HG03196 (cell line): ENCODE data around the gene GDF11.

Experiments
- ATAC-seq: cut with Tn5 transposase; IDR thresholded peaks from one replicate; pipeline ENCODE4 v1.9.1; 2021; ENCODE audit not compliant: unreplicated experiment

Gene GDF11

DNA sequence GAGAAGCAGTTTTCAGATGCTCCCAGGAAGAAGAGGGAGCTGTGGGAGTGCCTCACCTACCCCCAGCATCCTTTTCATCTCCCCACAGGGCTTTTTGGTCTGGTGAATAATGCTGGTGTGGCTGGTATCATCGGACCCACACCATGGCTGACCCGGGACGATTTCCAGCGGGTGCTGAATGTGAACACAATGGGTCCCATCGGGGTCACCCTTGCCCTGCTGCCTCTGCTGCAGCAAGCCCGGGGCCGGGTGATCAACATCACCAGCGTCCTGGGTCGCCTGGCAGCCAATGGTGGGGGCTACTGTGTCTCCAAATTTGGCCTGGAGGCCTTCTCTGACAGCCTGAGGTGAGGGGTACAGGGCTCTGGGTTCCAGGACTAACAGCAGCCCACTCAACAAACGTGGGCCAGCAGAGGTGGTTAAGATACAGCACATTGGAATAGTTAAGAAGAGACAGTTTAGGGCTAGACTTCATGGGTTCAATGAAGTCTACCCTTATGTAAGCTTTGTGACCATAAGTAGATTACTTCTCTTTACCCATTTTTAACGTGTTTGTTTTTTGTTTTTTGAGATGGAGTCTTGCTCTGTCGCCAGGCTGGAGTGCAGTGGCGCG lies 21.2 kb upstream of the GDF11 start:
- ATAC-seq, result no peak

DNA sequence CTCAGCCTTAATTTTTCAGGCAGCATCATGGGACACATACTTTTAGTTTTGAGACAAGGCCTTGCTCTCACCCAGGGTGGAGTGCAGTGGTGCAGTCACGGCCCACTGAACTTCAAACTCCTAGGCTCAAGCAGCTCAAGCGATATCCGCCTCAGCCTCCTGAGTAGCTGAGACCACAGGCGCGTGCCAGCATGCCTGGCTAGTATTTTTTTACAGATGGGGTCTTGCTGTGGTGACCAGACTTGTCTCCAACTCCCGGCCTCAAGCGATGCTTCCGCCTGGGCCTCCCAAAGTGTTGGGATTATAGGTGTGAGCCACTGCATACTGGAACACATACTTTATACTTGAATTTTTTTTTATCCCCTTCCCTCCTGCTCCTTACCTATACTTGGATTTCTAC lies 20.0 kb upstream of the GDF11 start:
- no peak for ATAC-seq

DNA sequence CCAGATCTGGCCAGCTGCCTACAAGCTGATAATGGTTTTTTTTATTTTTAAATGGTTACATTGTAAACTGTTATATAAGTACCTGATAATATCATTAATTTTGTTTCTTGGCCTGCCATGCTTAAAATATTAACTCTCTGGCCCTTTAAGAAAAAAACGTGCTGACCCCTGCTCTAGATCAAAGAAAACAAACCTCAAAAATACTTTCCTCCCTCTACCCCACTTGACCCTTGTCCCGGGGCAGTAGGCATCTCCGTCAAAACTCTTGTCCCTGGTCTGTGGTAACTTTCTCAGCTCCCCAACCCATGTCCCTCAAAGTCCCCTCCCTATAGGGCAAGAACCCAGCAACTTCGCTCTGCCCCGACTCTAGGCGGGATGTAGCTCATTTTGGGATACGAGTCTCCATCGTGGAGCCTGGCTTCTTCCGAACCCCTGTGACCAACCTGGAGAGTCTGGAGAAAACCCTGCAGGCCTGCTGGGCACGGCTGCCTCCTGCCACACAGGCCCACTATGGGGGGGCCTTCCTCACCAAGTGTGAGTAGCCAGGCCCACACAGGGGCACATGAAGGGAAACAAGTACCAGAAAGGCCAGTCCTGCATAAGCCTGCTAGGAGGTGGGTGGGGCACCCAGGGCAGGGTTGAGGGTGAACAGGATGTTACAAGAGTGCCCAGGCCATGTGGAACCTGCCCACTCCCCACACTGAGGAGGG lies 19.3 kb upstream of the GDF11 start:
- ATAC-seq, result no peak

DNA sequence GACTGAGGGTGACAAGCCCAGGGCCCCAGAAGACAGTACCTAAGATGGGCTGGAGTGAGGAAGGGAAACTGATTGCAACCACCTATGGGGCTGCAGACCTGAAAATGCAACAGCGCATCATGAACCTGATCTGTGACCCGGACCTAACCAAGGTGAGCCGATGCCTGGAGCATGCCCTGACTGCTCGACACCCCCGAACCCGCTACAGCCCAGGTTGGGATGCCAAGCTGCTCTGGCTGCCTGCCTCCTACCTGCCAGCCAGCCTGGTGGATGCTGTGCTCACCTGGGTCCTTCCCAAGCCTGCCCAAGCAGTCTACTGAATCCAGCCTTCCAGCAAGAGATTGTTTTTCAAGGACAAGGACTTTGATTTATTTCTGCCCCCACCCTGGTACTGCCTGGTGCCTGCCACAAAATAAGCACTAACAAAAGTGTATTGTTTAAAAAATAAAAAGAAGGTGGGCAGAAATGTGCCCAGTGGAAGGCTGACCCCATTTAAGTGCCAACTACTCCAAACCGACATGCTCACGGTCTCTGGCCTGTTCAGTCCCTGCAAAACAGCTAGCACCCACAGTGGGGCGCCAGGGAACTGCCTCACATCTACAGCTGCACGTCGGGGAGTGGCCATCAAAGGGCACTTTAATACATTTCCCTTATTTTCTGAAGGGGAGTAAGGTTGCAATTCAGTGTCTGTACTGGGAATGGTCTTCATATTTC lies 18.5 kb upstream of the GDF11 start:
- ATAC-seq, result no peak

DNA sequence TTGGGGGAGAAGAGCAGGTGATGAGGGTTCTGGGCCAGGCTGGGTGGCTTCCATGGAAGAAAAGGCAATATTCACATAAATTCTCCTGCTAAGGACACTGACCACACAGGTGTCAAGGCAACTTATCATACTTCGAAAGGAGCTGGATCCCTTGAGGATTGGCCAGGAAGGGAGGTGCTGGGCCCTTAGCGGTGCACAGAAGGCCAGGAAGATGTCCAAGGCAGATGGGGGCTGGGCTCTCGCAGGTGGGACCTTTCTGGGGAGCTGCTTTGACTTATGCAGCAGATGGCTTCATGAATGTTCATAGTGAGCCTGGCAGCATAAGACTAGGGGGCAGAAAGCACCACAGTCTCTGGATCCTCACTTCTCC lies 18.0 kb upstream of the GDF11 start:
- no peak for ATAC-seq

DNA sequence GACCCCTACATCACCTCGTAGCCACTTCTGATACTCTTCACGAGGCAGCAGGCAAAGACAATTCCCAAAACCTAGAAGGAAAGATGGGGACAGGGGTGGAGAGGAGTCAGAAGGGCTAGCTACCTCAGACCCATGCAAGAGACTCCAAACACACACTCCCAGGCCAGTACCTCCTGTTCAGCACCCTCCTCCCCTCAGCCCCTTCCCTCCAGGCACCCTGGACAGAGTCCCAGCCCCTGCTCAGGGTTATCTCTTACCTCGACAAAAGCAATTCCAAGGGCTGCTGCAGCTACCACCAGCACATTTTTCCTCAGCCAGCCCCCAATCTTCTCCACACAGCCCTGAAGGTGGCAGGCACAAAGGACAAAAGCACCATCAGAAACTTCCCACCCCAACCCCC lies 17.4 kb upstream of the GDF11 start:
- no peak for ATAC-seq

DNA sequence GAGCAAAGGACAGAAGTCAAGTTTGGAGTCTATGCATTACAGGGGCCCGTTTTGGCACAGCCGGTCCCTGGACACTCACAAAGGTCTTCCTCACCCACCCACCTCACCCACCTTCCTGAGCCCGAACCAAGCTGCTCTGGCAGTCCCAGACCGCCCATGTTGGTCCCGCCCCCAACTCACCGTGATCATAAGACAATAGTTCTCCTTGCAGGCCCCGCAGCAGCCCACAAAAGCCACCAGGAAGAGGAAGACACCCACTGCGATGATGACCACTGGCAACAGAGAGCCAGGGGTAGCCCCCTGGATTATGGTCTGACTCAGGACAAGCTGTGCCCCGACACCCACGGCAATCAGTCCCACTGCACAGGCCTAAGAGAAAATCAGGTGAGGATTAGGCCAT lies 16.0 kb upstream of the GDF11 start:
- ATAC-seq, result no peak

DNA sequence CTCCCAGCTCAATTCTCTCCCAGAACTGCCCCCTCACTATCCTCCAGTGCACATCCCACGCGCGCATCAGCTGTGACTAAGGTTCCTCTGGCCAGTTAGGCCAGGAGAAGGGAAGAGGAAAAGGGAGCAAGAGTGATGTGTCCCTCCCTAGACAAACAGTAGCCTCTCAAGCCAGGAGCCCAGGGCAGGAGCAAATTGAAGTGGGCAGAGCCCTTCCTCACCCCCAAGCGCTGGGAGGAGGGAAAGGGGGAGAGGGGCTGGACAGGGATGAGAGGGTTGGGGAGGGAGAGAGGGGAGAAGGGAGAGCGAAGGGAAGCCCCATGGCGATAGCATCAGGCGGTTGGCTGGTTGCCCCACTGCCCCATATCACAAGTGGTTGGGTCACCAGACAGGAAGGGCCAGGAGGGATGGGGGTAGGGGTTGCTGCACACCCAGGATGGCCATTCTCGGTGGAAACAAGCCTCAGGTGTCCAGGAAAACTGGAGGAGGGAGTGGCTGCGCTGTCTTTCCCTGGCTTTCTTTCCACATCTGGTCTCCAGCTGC lies 15.2 kb upstream of the GDF11 start:
- no peak for ATAC-seq

DNA sequence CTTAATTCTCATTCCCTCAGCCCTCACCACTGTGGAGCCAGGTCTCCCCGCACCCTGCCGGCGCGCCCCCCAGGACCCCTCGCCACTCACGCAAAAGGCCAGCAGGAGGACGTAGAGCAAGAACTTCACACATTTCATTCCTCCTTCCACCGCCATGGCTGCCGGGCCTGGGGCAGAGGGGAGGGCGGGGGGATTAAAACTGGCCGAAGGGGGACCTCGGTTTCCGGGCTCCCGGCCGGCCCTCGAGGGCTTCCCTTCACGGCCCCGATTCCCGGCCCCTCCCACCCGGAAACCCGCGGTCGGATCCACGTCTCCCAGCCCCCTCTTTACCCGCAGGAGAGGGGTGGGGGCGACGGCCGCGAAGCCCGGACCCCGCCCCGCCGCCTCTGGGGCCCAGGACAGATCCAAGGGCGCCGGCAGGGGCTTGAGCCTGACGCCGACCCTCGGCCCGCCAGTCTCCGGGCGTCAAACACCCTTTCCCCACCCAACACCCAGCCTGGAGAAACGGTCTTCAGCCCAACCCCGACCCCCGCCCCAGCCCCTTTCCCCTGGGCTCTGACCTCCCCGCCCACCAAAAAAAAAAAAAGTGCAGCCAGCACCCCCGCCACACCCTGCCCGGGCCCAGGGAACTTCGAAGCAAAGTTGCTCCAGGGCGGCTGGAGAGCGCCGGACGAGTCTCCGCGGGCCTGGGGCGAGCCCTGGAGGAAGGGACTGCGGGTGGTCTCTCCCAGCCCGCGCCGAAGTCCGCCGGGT lies 14.6 kb upstream of the GDF11 start:
- no peak for ATAC-seq

DNA sequence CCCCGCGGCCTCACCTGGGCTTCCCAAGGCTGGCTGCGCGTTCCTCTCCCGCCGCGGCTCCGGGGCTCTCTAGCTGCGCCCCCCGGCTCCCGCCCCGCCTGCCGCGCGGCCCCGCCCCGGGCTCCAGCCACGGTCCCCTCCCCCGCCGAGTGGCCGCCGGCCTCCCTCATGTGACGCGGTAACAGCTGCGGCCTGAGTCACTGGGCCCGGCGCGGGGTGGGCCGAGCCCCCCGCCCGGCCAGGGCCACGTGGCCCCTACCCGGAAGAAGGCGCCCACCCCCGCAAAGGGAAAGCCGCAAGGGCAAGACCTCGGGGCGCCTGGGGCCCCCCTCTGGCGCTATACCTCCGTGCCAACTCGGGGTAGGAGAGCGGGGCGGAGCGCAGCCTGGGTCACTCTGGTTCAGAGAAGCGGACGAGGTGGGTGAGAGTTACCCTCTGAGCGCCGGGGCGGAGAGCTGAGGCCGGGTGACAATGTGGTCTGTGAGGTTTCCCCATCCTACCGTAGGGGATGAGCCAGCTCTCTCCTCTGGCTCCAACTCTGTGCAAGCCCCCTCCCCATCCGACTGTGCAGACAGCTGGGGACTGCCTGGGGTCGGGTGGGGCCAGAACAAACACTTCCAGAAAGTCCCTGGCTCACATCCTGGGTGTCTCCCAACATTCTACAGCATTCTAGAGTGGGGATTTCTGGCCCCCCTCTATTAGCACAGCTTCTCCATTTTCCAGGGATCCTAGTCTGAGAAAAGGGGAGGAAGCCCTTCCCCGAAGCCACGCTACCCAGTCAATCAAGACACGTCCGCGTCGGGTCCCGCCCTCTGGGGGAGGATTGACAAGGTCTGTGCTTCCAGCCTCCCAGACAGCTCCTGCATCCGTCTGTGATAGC lies 13.7 kb upstream of the GDF11 start, which contains the start of gene CD63:
Gene CD63 (minus strand): TSS at position 71 of the 880 bp plus-strand sequence. CDS start 668 bp downstream, outside the sequence.
- ATAC-seq, result peak; percentile 61

DNA sequence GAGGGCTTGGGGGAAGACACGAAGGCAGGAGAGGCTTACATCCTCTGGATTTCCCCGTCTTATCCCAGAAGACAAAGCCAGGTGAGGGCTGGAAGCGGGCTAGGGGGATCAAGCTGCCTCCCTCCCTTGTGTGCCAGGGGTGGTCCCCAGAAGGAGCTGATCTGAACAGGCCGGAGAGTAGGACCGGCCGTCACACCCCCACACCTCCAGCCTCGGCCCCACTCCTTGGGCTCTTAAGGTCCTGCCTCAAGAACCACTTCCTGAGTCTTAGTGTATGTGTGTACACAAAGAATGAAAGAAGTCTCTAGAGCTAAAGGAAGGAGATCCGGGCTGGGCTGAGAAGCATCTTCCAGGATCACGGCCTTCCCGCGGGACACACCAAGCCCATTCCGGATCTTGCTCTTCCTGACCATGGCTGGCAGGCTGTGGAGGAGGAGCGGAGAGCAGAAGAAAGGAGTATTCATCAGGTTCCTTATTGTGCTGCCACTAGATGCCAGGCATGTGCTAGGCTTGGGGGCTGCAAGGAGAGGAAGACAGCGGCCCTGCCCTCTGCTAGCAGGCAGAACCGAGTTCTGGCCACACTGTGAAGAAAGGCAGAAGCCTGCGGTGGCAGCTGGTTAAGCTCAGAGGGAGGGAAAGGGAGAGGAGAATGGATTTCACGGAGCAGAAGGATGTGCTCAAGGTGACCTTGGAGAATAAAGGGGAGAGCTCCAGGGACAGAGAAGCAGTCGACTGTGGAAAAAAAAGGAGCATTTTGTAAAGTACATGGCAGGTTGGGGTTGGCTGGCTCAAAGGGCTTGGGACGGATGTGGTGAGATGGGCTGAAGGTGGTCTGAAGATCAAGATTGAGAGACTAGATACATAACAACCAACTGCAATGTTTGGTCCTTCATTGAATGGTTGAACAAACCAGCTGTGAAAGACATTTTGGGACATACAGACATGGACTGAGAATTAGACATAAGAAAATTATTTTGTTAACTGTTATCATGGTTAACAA lies 12.8 kb upstream of the GDF11 start:
- peak; percentile 38 for ATAC-seq

DNA sequence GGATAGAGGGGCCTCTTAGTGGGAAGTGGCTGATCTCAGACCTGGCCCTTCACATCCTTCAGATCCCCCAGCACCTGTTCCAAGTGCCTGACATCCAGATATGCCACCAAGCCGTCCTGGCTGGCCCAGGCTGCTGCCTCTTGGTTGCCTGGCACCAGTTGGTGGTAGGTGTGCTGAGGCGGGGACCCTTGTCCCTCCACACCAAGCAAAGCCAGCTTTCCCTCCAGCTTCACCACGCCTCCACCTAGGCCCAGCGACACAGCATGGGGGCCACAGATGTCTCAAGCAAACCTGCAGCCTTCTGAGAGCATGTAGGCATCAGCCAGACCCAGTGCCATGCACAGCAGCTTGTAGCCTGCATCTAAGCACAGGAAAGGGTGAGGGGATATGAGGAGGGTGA lies 10.6 kb upstream of the GDF11 start:
- ATAC-seq, result no peak

DNA sequence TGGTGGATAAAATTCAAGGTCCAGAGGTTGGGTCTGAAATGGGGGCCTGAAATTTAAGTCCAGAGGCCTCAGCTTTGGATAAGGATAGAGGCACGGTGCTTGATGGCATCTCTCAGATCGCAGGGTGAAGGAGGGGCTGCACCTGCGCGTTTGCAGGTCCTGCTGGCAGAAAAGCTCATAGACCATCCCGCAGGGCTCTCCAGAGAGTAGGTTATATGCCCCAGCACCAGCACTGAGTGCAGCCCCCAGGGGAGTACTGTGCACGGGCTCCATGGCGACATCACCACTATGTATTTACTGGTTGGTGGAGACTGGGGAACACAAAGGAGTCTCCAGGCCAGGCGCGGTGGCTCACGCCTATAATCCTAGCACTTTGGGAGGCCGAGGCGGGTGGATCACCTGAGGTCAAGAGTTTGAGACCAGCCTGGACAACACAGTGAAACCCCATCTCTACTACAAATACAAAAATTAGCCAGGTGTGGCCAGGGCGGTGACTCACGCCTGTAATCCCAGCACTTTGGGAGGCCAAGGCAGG lies 9.8 kb upstream of the GDF11 start:
- ATAC-seq, result no peak

DNA sequence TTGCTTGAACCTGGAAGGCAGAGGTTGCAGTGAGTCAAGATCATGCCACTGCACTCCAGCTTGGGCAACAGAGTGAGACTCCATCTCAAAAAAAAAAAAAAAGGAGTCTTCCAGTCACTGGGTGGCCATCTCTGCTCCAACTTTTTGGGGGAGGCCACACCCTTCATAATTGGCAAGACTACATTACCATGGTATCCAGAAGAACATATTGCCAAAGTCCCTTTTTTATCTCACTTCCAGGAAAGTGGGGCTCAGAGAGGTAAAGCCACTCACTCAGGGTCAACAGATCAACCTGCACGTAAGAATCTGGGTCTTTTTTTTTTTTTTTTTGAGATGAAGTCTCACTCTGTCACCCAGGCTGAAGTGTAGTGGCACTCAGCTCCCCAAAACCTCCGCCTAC lies 9.1 kb upstream of the GDF11 start:
- ATAC-seq, result no peak

DNA sequence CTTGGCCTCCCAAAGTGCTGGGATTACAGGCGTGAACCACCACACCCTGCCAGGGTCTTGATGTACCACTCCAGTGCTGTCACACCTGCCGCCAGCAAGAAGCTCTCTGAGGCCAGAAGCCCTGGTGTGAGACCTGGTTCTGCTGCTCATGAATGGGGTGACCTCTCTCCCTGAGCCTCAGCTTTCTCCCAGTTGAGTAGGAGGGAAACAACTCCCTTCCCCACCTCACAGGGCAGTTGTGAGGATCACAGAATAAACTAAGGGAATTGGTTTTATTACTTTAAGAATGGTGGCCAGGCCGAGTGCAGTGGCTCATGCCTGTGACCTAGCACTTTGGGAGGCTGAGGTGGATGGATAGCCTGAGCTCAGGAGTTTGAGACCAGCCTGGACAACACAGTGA lies 8.3 kb upstream of the GDF11 start:
- no peak for ATAC-seq

DNA sequence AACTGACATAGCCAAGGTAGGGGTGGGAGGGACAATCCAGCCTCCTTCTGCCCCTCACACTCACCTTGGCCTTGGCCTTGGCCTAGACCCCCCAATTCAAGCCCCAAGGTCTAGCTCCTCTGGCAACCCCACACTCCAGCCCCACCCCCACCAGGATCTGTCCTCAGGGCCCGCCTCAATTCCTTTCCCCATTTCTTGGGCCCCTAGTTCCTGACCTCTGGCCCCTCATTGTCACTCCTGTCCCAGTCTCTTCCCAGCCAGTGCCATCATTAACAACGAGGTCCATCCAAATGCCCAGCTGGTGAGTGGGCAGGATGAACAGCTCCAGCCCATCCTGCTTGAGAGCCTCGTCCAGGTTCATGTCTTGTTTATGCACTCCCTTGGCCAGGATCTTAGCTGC lies 6.8 kb upstream of the GDF11 start:
- ATAC-seq, result no peak

DNA sequence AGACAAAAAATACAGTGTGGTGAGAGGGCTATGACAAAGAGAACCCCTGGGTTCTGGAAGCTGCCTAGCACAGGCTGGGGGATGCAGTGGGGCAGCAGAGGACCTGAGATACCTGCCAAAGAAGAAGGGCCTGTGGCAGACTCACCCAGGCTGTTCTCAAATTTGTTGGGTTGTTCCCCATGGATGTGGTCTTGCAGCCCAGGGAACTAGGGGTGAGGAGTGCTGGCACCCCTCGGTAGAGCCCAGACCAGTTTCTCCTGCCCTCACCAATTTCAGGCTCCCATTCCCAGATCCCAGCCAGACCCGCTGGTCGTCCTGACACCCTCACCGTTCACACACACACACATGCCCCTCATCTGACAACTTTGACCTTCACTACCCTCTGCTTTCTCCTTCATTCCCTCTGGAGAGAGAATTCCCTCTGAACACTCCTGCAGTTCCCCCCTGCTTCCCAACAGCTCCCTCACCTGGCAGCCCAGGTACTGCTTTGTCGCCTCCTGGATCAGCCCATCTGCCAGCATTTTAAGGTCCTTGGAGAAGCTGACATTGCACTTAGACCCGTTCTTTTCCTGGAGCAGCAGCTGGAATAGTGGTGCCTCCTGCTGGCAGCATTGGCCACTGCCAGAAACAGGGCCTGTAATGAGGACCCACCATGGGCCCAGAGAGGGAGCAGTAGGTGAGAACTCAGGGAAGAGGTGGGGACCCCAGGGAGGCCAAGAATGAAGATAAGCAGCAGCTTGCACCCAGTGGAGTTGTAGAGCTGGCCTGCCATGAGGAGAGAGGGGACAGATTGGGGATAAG lies 5.9 kb upstream of the GDF11 start:
- ATAC-seq, result no peak

DNA sequence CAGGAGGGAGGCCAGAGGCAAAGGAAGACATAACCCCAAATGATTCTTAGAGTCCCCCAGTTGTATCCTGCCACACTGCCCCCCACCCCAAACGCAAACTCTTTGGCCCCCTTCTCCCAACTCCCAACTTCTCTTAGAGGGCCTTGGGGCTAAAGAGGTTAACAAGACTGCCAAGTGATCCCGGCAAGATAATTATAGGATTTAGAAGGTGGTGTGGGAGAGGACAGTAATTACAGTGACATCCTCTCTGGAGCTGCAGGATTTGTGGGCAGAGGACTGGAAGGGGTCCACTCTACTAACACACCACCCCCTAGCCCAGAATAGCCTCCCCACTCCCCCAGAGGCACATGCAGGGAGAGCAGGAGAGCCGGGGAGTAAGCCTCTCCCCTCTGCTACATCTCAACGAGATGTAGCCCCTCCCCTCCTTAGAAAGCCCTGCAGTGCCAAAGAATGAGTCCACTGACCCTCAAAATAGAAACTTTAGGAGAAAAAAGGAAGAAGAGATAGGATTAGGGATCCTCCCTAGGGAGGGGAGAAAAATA lies 5.3 kb upstream of the GDF11 start:
- ATAC-seq, result no peak
